DLD1 (cell line): ENCODE data around the gene PPT2.
"Not testable (repeated sequence)": the region's sequence is repeated elsewhere in the genome, so short reads cannot be mapped to it uniquely, and the experiment has no call there.

Experiments used
- in situ Hi-C: cut with HindIII; loops from 2 replicates; pipeline ENCODE4 v1.10.0; 2017; ENCODE audit warnings: low sequenced_read_pairs

PPT2 gene

DNA sequence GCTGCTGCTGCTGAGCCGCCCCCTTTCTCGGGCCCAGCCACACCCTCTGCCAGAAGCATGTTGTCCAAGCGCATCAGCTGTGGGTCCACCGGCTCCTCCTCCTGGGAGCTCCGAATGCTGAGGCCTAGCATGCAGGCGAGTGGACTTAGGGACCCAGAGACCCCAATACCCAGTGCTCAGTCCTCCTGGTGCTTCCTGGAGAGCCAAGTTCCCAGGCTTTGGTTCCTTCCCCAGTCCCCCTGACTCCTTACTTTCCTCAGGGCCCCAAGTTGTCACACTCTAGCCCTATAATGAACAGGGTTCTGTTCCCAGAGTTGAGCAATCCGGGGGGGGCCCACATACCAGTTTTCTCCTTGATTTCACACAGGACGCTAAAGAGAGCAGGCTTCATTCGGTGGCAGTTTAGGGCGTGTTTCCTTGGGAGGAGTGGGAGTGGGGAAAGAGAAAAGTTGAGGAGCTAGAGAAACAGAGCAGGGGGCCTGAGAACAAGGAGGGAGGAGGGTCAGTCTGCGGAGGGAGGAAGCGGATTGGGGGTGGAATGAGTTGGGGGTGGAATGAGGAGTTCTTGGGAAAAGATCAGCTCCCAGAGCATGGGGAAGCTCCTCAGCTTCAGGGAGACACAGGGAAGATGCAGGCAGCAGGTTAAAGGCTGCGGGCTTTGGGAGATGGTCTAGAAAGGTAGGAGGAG is 34.6 kb downstream of the PPT2 start:
- in situ Hi-C loops = no loop called here

DNA sequence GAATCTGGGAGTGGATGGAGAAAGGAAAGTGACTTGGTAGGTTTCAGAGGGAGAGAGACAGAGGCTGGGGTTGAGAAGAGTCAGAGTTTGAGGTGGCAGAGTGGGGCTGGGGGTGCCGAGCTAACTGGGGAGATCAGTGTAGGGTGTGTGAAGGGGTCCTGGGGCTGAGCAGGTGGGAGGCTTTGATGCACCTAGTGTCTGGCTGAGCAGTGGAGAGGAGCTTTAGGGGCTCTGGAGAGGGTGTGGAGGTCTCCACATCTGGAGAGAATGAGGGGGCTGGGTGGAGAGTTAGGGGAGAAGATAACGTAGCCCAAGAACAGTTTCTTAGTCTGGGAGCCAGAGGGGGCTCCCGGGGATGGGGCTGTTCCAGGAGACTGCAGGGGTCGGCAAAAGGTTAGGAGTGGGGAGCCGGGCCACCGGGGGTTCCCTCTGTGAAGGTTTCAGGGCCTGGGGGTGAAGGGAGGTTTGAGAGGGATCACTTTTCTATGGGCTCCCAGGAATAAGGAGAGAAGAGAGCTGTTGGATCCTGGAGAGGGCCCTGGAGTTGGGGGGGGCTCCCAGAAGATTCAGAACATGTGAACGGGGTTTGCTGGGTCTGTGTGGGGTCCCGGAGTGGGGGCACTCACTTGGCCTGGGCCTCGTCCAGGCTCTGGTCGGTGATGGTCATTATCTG is 35.3 kb downstream of the PPT2 start:
- in situ Hi-C loops = no loop called here

DNA sequence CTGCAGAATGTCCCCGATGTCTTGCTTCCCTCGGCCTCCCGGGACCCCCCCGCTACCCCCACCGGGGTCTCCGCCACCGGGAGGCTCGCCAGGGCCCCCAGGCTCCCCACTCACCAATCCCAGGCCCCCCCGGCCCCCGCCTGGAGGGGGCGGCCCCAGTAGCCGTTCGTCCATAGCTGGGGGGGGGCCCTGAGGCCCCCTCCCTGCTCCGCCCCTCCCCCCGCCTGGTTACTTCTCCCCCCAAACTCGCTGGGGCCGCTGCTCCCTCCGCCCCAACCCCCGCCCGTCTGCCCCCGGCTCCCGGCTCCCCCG is 35.8 kb downstream of the PPT2 start:
- in situ Hi-C loops = no loop called here

DNA sequence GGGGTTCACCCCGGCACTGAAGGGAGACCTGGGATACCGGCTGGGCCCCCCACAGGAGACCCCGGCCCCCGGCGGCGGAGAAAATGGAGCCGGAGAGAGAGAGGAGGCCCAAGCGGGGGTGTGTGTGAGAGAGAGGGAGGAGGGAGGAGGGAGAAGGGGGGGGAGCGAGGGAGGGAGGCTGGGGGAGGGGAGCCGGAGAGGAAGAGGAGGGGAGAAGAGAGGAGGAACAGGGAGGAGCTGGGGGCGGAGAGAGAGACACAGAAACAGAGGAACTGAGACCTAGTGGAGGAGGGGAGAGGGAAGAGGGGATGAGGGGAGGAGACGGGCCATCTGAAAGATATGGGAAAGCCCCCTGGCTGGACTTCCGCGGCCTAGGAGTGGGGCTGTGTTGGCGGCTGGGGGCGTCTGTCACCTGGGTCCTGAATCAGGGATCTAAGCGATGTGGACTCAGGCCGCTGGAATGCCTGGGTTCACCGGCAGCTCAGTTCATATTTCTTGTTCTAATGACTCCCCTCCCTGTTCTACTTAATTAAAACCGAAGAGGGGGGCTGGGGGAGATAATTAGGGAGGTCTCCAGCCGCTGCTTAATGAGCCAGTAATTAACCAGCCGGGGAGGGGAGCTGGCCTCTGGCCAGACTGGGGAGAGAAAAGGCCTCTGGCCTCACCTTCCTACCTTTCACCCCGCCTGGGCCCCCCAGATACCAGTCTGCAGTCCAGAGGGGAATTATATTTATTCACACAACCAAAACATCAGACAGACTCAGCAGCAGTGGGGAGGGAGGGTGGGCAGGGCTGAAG is 36.3 kb downstream of the PPT2 start, which contains the start of gene PBX2:
PBX2 (minus strand) TSS at position 149 of the 798 bp plus-strand sequence. CDS start 287 bp downstream, outside the sequence.
- in situ Hi-C loops = no loop called here

DNA sequence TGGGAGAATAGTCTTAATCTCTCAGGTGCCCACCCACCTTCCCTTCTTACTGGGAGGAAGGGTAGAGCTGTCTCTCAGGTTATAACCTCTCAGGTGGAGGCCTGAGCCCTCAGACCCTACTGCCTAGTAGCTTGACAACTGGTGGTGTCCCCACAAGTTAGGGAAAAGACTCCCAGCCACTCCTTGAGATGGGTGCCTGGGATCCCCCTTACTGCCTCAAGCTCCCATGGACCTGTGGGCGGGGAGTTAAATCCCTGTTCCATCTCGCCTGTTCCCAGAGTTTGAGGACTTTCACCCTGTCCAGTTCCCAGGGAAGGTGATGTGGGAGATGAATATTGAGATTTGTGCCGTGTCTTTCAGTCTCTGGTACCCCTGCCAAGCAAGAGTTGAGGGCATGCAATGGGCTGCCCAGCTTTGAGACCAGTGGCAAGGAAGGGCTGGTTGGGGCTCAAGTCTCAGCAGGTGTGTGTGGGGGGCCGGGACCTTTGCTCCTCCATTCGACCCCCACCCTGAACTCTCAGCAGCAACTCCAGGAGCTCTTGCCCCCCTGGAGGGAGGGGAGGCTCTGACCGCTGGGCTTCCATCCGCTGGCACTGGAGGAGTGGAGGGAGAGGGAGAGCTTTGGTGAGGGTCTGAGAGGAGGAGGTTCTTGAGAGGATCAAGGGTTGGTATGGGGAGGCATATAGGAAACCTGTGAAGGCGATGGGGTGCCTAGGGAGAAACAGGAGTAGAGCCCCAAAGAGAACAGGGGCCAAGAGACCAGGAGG is 37.2 kb downstream of the PPT2 start:
- in situ Hi-C loops = no loop called here

DNA sequence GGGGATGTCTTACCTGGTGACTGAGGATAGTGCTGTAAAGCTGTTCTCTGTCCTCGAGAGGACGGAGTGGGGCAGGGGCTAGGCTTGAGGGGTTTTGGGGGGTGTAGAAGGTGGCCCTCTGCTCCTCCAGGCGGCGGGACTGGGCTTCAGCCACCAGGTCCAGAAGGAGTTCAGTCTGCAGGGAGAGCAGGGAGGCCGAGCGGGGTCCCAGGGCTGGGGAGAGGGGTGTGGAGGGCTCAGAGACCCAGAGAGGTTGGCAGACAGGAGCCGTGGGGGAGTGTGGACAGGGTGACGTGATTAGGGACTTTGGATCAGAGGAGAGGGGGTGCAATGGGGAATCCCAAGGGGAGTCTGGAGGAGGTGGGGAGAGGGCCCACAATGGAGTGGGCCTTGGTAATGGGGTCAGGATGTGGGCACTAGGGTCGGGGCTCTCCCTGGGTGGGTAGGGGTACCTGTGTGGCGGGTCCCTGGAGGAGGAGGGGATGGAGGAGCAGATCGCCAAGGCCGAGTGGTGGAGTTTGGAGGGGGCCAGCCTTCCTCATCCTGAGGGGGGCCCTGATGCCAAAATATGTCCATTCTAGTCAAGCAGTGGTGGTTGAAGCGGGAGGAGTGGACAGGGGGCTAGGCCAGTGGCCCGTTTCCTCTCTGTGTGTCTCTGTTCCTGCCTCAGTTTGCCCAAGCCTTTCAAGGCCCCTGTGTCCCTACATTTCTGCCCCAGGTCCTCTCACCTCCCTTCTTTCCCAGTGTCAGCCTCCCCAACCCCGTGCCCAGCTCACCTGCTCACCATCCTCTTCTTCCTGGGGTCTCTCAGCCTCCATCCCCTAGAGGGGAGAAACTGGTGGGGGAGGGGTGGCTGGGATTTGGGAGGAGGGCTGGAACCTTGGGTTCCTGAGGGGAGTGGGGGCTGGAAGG is 38.0 kb downstream of the PPT2 start:
- in situ Hi-C loops = no loop called here

DNA sequence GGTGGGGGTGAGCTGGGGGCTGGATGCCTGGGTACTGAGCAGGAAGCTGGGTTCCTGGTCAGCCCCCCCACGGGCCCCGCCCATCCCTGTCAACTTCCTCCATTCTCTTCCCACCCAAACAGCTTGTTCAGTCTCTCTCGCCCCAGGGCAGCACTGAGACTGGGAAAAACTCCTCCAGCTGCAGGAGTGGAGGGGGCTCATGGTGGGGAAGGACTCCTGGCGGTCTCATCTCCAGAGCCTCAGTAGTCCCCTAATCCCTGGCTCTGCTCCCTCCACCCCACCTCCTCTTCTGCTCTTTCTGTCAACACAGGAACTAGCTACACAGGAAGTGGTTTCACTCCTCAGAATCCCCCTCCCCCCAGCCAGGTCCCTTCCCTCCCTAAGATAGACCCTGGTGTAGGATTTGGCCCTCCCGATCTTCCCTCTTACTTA is 38.7 kb downstream of the PPT2 start, which contains the start of gene GPSM3:
GPSM3 (minus strand) TSS at position 36 of the 432 bp plus-strand sequence. CDS start 130 bp downstream, outside the sequence.
- in situ Hi-C loops = no loop called here

DNA sequence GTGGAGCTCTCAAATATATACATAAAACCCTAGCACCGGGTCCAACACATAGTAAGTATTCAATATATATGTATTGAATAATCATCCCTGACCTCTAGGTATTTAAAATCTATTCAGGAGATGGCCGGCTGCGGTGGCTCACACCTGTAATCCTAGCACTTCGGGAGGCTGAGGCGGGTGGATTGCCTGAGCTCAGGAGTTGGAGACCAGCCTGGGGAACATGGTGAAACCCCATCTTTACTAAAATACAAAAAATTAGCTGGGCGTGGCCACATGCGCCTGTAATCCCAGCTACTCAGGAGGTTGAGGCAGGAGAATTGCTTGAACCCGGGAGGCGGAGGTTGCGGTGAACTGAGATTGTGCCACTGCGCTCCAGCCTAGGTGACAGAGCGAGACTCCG is 39.2 kb downstream of the PPT2 start:
- in situ Hi-C loops = not testable (repeated sequence)

DNA sequence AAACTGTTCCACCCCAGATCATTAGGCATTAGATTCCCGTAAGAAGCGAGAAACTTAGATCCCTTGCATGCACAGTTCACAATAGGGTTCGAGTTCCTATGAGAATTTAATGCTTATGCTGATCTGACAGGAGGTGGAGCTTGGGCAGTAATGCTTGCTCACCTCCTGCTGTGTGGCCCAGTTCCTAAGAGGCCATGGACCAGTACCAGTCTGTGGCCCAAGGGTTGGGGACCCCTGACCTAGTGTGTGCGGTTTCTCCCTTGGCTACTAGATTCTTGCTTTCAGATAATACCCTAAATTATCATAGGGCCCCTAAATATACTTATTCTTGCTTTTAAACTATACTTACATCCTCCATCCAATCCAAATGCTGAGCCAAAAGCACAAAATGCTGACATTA is 40.4 kb downstream of the PPT2 start:
- in situ Hi-C loops = no loop called here

DNA sequence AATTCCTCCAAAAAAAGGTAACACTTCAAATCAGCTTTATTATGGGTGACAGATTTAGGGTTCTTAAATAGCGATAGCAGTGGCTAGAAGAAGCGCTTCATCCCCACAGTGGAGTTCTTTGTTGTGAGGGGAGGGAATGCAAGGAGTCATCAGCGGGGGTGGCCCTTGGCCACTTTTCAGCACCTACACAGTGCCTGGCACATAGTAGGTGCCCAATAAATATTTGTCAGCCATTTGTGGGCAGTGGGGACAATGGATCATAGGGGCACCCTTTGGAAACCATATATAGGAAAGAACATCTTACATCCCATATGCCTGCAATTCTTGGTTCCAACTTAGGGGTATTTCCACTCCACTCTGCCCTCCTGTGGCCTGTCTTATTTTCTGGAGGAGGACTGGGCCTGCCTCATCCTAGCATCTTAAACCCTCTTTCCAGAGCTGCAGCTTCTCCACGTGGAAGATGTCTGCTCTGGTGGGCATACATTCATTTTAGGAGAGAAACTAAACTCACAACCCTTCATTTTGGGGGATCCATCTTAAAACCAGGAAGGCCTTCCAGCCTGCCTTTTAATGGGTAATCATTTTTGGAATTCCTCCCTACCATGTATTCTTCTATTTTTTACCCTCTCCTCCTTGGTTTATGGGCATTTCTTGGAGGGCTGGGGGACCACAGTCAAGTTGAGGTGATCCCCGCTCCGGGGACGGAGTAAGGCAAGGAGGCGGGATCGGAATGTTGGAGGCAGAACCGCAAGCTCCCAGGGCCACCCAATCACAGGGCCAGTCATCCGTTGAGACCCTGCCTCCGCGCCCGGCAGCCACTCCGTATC is 41.1 kb downstream of the PPT2 start:
- in situ Hi-C loops = no loop called here

DNA sequence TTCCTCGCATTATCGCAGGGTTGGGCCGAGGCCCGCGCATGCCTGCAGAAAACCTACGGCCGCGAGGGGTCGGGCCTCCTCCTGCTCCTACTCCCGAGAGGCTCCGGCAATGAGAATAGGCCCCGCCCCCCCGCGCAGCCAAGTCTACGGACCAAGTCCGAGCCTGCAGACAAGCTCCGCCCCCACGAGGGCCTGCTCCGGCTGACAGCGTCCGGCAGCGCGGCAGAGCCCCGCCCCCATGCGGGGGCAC is 41.6 kb downstream of the PPT2 start:
- in situ Hi-C loops = no loop called here

DNA sequence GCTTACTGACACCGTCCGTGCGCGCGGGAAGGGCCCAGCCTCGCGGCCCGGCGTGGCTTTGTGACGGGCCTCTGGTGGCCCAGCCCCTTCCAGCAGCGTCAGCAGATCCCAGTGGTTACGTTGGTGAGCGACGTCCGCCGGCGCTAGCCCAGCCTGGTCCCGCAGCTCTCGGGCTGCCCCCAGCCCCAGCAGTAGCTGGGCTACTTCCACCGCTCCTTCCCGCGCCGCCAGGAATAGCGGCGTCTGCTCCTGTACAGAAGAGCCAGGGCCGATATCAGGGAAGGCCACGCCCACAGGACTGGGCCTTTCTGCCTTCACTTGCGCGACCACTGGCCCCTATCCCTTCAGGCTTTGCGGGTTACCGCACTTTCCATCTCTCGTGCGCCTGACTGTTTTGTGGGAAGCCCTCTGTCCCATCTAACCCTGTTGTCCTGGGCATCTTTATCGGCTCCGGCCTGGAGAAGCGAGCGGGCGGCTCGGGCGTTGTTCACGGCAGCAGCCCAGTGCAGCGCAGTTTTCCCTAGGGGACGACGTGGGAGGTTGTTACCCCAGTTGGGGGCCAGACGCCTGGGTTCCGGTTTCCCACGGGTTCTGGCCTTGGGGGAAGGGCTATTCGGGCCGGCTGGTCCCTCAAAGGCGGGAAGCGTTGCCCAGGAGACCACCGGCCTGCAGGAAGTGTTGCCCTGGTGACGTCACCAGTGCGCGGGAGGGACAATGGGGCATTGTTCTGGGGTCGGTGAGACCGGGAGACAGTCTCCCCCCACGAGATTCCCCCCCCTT is 42.2 kb downstream of the PPT2 start:
- in situ Hi-C loops = no loop called here

DNA sequence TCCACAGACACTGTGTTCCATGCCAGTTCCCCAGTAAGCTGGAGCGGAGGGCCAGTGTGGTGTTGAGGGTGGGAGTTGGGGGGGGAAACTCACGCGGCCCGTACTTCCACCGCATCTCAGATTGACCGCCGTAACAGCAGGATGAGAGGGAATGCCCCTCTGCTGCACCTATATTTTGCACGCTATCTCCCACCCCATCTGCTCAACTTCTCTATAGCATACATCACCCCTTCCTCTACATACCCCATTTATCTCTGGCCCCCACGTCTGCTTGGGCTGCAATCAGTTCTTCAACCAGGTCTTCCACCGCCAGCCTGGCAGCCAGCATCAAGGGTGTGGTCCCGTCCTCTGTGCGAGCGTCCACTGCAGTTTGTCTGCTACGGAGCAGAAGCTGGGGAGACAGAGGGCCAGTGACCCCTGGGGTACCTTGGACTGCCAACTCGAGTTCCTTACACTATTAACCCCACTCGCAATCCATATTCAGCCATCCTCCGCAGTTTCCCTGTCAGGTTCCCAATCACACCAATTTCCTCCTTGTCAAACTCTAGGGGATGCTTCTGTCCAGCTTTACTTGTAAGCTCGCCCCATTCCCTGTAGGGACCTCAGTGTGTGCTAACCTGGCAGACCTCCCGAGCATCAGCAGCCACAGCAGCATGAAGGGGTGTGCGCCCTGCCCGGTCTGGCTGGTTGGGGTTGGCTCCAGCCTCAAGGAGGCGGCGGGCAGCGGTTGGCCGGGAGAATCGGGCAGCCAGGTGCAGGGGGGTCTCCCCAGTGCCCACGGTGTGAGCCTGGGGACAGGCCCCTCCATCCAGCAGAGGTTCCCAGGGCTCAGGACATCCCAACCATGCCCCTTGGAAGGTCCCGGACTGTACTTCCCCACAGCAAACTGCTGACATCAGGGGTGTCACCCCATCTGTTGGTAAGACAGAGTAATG is 43.0 kb downstream of the PPT2 start:
- in situ Hi-C loops = no loop called here

DNA sequence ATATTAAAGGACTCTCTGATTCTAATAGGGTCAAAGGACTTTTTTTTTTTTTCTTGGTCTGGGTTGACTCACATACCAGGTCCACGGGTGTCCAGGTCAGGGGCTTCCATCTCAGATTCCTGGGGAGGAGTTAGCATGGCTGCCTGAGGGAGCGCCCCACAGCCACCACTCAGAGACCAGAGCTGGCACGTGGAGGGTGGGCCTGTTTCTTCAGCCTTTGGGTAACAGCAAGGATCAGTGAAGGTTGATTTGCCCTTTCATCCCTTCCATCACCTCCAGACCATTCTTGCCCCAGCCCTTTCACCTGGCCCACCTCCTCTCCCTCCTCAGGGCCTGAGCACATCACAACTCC is 44.4 kb downstream of the PPT2 start:
- in situ Hi-C loops = no loop called here

DNA sequence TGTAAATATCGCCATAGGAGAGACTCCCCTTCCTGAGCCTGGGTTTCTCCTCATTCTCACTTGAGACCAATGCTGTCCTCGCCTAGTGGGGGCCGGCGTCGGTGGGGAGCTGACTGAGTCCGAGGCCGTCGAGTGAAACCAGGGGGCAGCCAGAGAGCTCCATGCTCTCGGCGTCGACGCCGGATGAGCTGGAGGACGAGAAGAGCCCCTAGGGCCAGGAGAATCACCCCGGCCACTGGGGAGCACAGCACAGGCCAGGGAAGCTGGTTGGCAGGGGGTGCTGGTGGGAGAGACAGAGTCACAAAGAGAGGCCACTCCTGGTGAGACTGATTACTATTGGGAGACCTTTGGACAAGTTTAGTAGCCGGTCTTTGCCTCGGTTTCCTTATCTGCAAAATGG is 44.9 kb downstream of the PPT2 start:
- in situ Hi-C loops = no loop called here

DNA sequence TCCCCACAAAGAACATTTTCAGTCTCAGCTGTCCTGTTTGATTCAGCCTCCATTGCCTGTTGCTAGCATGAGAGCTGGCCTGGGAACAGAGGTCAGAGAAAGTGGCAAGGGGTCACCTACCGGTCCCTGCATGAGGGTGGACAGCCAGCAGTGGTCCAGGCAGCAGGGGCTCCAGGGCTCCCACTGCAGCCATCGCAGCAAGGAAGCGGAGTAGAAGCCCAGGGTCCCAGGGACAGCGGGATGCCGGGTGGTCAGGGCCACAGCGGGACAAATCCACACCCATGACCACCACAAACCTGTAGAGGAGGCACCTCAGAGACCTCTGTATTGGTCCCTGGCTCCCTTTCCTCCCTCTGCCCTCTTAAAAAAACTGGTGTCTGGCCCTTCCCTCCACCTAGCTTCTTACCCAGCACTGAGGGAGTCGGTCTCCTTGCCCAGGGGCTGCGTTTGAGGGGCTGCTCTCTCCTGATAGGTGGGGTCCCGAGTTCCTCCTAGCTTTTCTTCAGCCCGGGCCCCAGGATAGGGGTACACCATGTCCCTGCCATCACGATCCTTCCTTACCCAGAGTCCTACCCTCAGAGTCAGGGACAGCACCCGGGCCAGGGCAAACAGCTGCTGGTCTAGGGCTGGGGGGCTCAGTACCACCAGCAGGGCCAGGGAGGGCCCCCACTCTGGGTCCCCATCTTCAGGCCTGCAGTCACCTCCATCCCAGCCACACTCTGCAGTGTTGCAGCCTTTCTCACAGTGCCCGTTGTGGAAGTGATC is 47.0 kb downstream of the PPT2 start:
- in situ Hi-C loops = no loop called here

DNA sequence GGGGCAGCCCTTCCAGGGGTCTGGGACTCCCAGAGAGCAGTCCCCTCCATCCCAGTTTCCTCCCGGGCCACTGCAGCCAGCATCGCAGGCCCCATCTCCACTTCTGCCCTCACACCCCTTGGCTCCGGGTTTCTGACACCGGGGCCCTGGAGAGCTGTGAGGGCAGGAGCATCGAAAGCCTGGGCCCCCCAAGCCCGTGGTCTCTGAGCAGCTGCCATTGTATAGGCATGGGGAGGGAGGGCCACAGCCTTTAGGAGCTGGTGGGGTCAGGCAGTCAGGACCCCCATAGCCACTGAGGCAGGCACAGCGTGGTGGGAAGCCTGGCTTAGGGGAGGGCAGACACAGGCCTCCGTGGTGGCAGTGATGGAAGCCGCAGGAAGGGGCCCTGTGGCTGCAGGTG is 48.2 kb downstream of the PPT2 start:
- in situ Hi-C loops = no loop called here
